GM18867 (cell line): ENCODE data around the gene TM4SF1.

Experiments used
- ATAC-seq: cut with Tn5 transposase; IDR thresholded peaks from one replicate; pipeline ENCODE4 v1.9.1; 2021; ENCODE audit warnings: mild to moderate bottlenecking, moderate library complexity; ENCODE audit not compliant: unreplicated experiment

TM4SF1 gene

GRCh38 chr3:149377408-149378364 lies at the start of gene TM4SF1:
TM4SF1 (minus strand) TSS chr3:149377649; CDS start chr3:149377547, 102 bp downstream.
- ATAC-seq = no peak

GRCh38 chr3:149426325-149426724 lies 48.9 kb upstream of the TM4SF1 start:
- no peak for ATAC-seq

GRCh38 chr3:149424918-149425317 lies 47.5 kb upstream of the TM4SF1 start:
- ATAC-seq = no peak

- no peak for ATAC-seq
These were observed 44.3 kb upstream of the TM4SF1 start for GRCh38 chr3:149421764-149422163.

GRCh38 chr3:149419816-149420215 lies 42.4 kb upstream of the TM4SF1 start:
- ATAC-seq = no peak

- no peak for ATAC-seq
These were observed 40.3 kb upstream of the TM4SF1 start for GRCh38 chr3:149417727-149418126.

- peak; percentile 91 for ATAC-seq
These were observed 39.7 kb upstream of the TM4SF1 start for GRCh38 chr3:149417174-149417573.

GRCh38 chr3:149415484-149415883 lies 38.0 kb upstream of the TM4SF1 start:
- peak; percentile 49 for ATAC-seq

- ATAC-seq = no peak
These were observed 37.2 kb upstream of the TM4SF1 start for GRCh38 chr3:149414557-149415231.

GRCh38 chr3:149411583-149411982 lies 34.1 kb upstream of the TM4SF1 start:
- no peak for ATAC-seq

GRCh38 chr3:149409351-149409750 lies 31.9 kb upstream of the TM4SF1 start:
- ATAC-seq = no peak

GRCh38 chr3:149407898-149408297 lies 30.4 kb upstream of the TM4SF1 start:
- ATAC-seq = no peak

- no peak for ATAC-seq
These were observed 28.8 kb upstream of the TM4SF1 start for GRCh38 chr3:149406244-149406752.

- ATAC-seq = no peak
These were observed 26.0 kb upstream of the TM4SF1 start for GRCh38 chr3:149403443-149403842.

- no peak for ATAC-seq
These were observed 25.0 kb upstream of the TM4SF1 start for GRCh38 chr3:149402481-149402880.

- no peak for ATAC-seq
These were observed 24.5 kb upstream of the TM4SF1 start for GRCh38 chr3:149401926-149402310.

- no peak for ATAC-seq
These were observed 23.9 kb upstream of the TM4SF1 start for GRCh38 chr3:149401212-149401925.

- no peak for ATAC-seq
These were observed 23.2 kb upstream of the TM4SF1 start for GRCh38 chr3:149400645-149401044.

GRCh38 chr3:149398296-149398695 lies 20.8 kb upstream of the TM4SF1 start:
- ATAC-seq = no peak

- no peak for ATAC-seq
These were observed 20.1 kb upstream of the TM4SF1 start for GRCh38 chr3:149397528-149397927.

- ATAC-seq = no peak
These were observed 19.0 kb upstream of the TM4SF1 start for GRCh38 chr3:149396476-149396875.
